ENCODE data around the gene CHRNG. TPM values are rescaled to one million over a fixed set of nuclear protein-coding genes. Genes with fewer than 3 reads are reported as not detected.

Gene CHRNG
- total RNA-seq, 1 experiment from 2014 or later, result not detected

GRCh38 chr2:232511336-232511890 is 28.1 kb upstream of the CHRNG start:
- no peaks in the 10 kb centered on the region for H3K36me3 ChIP-seq (ENCODE audit: control insufficient read depth, insufficient read depth, low read length)
- H3K4me3 Mint-ChIP-seq (ENCODE audit: unreplicated experiment), result no peak overlapping the region
- no peak for DNase-seq
- H3K36me3 Mint-ChIP-seq (ENCODE audit: insufficient read depth, unreplicated experiment), result no peaks in the 10 kb centered on the region
- peaks cover 8% of the 10 kb centered on the region for H3K4me1 ChIP-seq
- no peaks in the 10 kb centered on the region for H3K9me3 ChIP-seq
- H3K27me3 Mint-ChIP-seq (ENCODE audit: insufficient read depth, unreplicated experiment), result no peaks in the 10 kb centered on the region
- peaks cover 10% of the 10 kb centered on the region for H3K4me1 Mint-ChIP-seq (ENCODE audit: low read depth, unreplicated experiment)
- intact Hi-C loops (cut with micrococcal nuclease; ENCODE audit: unreplicated experiment), result no loop called here
- H3K27ac Mint-ChIP-seq (ENCODE audit: unreplicated experiment), result no peak overlapping the region
- no TSS peak for BruUV-seq (replicated peaks)
- CTCF ChIA-PET, result no interaction called here
- H3K27me3 ChIP-seq (replicated peaks; ENCODE audit: control insufficient read depth, insufficient read depth, low read length), result no peaks in the 10 kb centered on the region
- H3K4me3 ChIP-seq (ENCODE audit: low read depth, low read length), result no peak overlapping the region
- POLR2A ChIA-PET, result no interaction called here
- TF ChIP-seq CTCF (IDR thresholded peaks at IDR 0.05; ENCODE audit: insufficient read depth in 1 of 2, low read depth in 1 of 2, low read length in 1 of 2, severe bottlenecking in 1 of 2, unreplicated experiment in 1 of 2), result no peak
- no peaks in the 10 kb centered on the region for H3K9me3 Mint-ChIP-seq (ENCODE audit: unreplicated experiment)

- no peaks in the 10 kb centered on the region for H3K9me3 Mint-ChIP-seq (ENCODE audit: unreplicated experiment)
- no peaks in the 10 kb centered on the region for H3K36me3 ChIP-seq (ENCODE audit: control insufficient read depth, insufficient read depth, low read length)
- TF ChIP-seq CTCF (IDR thresholded peaks at IDR 0.05; ENCODE audit: insufficient read depth in 1 of 2, low read depth in 1 of 2, low read length in 1 of 2, severe bottlenecking in 1 of 2, unreplicated experiment in 1 of 2), result no peak
- H3K4me3 ChIP-seq (ENCODE audit: low read depth, low read length), result no peak overlapping the region
- no peaks in the 10 kb centered on the region for H3K36me3 Mint-ChIP-seq (ENCODE audit: insufficient read depth, unreplicated experiment)
- no peak overlapping the region for H3K4me3 Mint-ChIP-seq (ENCODE audit: unreplicated experiment)
- CTCF ChIA-PET, result interaction anchor here (0.6 kb wide), 1 partner anchor 43 kb away, joined by 3 read pairs; no protein-coding TSS in a partner anchor
- H3K9me3 ChIP-seq, result no peaks in the 10 kb centered on the region
- H3K27ac Mint-ChIP-seq (ENCODE audit: unreplicated experiment), result no peak overlapping the region
- DNase-seq, result no peak
- intact Hi-C loops (cut with micrococcal nuclease; ENCODE audit: unreplicated experiment), result no loop called here
- POLR2A ChIA-PET, result no interaction called here
- peaks cover 14% of the 10 kb centered on the region for H3K4me1 ChIP-seq
- no peaks in the 10 kb centered on the region for H3K27me3 Mint-ChIP-seq (ENCODE audit: insufficient read depth, unreplicated experiment)
- peaks cover 20% of the 10 kb centered on the region for H3K4me1 Mint-ChIP-seq (ENCODE audit: low read depth, unreplicated experiment)
- BruUV-seq (replicated peaks), result no TSS peak
- no peaks in the 10 kb centered on the region for H3K27me3 ChIP-seq (replicated peaks; ENCODE audit: control insufficient read depth, insufficient read depth, low read length)
Observed at GRCh38 chr2:232512602-232513001, 26.9 kb upstream of the CHRNG start.

GRCh38 chr2:232513353-232513752 is 26.1 kb upstream of the CHRNG start:
- H3K27me3 Mint-ChIP-seq (ENCODE audit: insufficient read depth, unreplicated experiment), result no peaks in the 10 kb centered on the region
- no peaks in the 10 kb centered on the region for H3K9me3 ChIP-seq
- H3K4me3 Mint-ChIP-seq (ENCODE audit: unreplicated experiment), result no peak overlapping the region
- H3K4me1 Mint-ChIP-seq (ENCODE audit: low read depth, unreplicated experiment), result peaks cover 20% of the 10 kb centered on the region
- CTCF ChIA-PET, result no interaction called here
- H3K27ac Mint-ChIP-seq (ENCODE audit: unreplicated experiment), result no peak overlapping the region
- no peak for DNase-seq
- TF ChIP-seq CTCF (IDR thresholded peaks at IDR 0.05; ENCODE audit: insufficient read depth in 1 of 2, low read depth in 1 of 2, low read length in 1 of 2, severe bottlenecking in 1 of 2, unreplicated experiment in 1 of 2), result no peak
- no peaks in the 10 kb centered on the region for H3K27me3 ChIP-seq (replicated peaks; ENCODE audit: control insufficient read depth, insufficient read depth, low read length)
- no peaks in the 10 kb centered on the region for H3K36me3 Mint-ChIP-seq (ENCODE audit: insufficient read depth, unreplicated experiment)
- BruUV-seq (replicated peaks), result no TSS peak
- POLR2A ChIA-PET, result no interaction called here
- H3K9me3 Mint-ChIP-seq (ENCODE audit: unreplicated experiment), result no peaks in the 10 kb centered on the region
- H3K36me3 ChIP-seq (ENCODE audit: control insufficient read depth, insufficient read depth, low read length), result no peaks in the 10 kb centered on the region
- intact Hi-C loops (cut with micrococcal nuclease; ENCODE audit: unreplicated experiment), result no loop called here
- peaks cover 14% of the 10 kb centered on the region for H3K4me1 ChIP-seq
- H3K4me3 ChIP-seq (ENCODE audit: low read depth, low read length), result no peak overlapping the region
